HCT116 (cell line): ENCODE measurements around the gene DCAF11. TPM values are rescaled to one million over a fixed set of nuclear protein-coding genes. Genes with fewer than 3 reads are reported as not detected.
A peak's percentile ranks its signal among the peaks of the same experiment; 100 is the strongest.

Experiments
- ATAC-seq: fragments of 200-7000 bp; cut with Tn5 transposase; 2 replicates; pipeline ENCODE4 v1.9.1; 2020; ENCODE audit warnings: mild to moderate bottlenecking, moderate library complexity
- BruUV-seq: library from RNA; stranded (reverse); fragments of 400-500 nt; replicated peaks from 2 replicates; lab custom pipeline; 2021; lab: Mats Ljungman, UMichigan
- CTCF ChIA-PET: fragments of 300-600 bp; sonication (Branson Sonifier 250); formaldehyde crosslinking; loops from one replicate; lab custom pipeline; 2021; ENCODE audit warnings: antibody characterized with exemption; lab: Charles Lee
- POLR2A ChIA-PET: fragments of 300-600, 350-600 bp; sonication (Branson Sonifier 250); formaldehyde crosslinking; loops from one replicate; lab custom pipeline; 2021; ENCODE audit warnings: antibody characterized with exemption; lab: Charles Lee
- RAD21 ChIA-PET, 2 experiments: fragments of 300-600 bp; sonication (Branson Sonifier 250); formaldehyde crosslinking; loops; one replicate each; lab custom pipeline; 2023; ENCODE audit warnings: low total read pairs in 2 of 2; ENCODE audit not compliant: uncharacterized antibody in 2 of 2, unreplicated experiment in 2 of 2, low non-redundant PET in 1 of 2; lab: Charles Lee
- DNase-seq: peaks from one replicate; pipeline ENCODE4 v3.0.0-alpha.2; 2010; ENCODE audit warnings: low read depth, low spot score
- H2AFZ ChIP-seq: fragments of 200-600 bp; shearing (Covaris generic), sonication (generic); 2 replicates; pipeline ENCODE4 v1.6.1; 2017; ENCODE audit warnings: low read depth, mixed run types, mixed read lengths, antibody characterized with exemption, low read length; ENCODE audit not compliant: poor library complexity, severe bottlenecking
- H3K27ac ChIP-seq: 2 replicates; pipeline ENCODE4 v1.5.1; 2012; ENCODE audit warnings: low read depth, low read length
- H3K27me3 ChIP-seq: fragments of 200-600 bp; sonication (generic); 2 replicates; pipeline ENCODE4 v1.6.1; 2016; ENCODE audit warnings: mixed run types, low read length, mixed read lengths; ENCODE audit not compliant: insufficient read depth
- H3K36me3 ChIP-seq, 2 experiments: fragments of 200-500 bp in 1 of 2; fragments of 200-600 bp in 1 of 2; sonication (Bioruptor generic) in 1 of 2; sonication (generic) in 1 of 2; 2 replicates each; pipeline versions ENCODE4 v1.5.1 to v1.6.1; 2014 to 2016; ENCODE audit warnings: low read length in 2 of 2, inconsistent platforms in 1 of 2, mixed read lengths in 1 of 2, mixed run types in 1 of 2; ENCODE audit not compliant: insufficient read depth in 2 of 2, control insufficient read depth in 1 of 2
- H3K4me1 ChIP-seq, 2 experiments: fragments of 200-600 bp in 1 of 2; sonication (generic) in 1 of 2; 2 replicates each; pipeline versions ENCODE4 v1.5.1 to v1.6.1; 2012 to 2017; ENCODE audit warnings: low read length in 2 of 2, inconsistent platforms in 1 of 2, mild to moderate bottlenecking in 1 of 2, mixed read lengths in 1 of 2, mixed run types in 1 of 2, moderate library complexity in 1 of 2; ENCODE audit not compliant: insufficient read depth in 2 of 2, control insufficient read depth in 1 of 2
- H3K4me2 ChIP-seq: fragments of 200-600 bp; sonication (generic); 2 replicates; pipeline ENCODE4 v1.6.1; 2017; ENCODE audit warnings: mixed run types, low read length, mixed read lengths
- H3K4me3 ChIP-seq, 2 experiments: fragments of 200-600 bp in 1 of 2; sonication (generic) in 1 of 2; replicated peaks in 1 of 2; 2 replicates each; pipeline ENCODE4 v1.5.1; 2011 to 2016; ENCODE audit warnings: low read length in 2 of 2, control low read depth in 1 of 2, low read depth in 1 of 2, mild to moderate bottlenecking in 1 of 2, mixed read lengths in 1 of 2, mixed run types in 1 of 2
- H3K79me2 ChIP-seq: fragments of 200-600 bp; sonication (generic); 2 replicates; pipeline ENCODE4 v1.6.1; 2017; ENCODE audit warnings: mild to moderate bottlenecking, mixed run types, low read length, moderate library complexity, mixed read lengths; ENCODE audit not compliant: insufficient read depth
- H3K9ac ChIP-seq: fragments of 200-600 bp; sonication (generic); 2 replicates; pipeline ENCODE4 v1.6.1; 2016; ENCODE audit warnings: low read length, mixed read lengths
- H3K9me2 ChIP-seq: fragments of 200-600 bp; sonication (generic), shearing (Covaris generic); 2 replicates; pipeline ENCODE4 v1.6.1; 2017; ENCODE audit warnings: mixed run types, mild to moderate bottlenecking, moderate library complexity; ENCODE audit not compliant: insufficient read depth
- H3K9me3 ChIP-seq, 2 experiments: fragments of 200-500 bp in 1 of 2; fragments of 200-600 bp in 1 of 2; sonication (Bioruptor generic) in 1 of 2; sonication (generic) in 1 of 2; 2 replicates each; pipeline ENCODE4 v1.6.1; 2014 to 2017; ENCODE audit warnings: low read length in 2 of 2, mixed read lengths in 2 of 2, inconsistent platforms in 1 of 2, low read depth in 1 of 2, mild to moderate bottlenecking in 1 of 2, mixed run types in 1 of 2, moderate library complexity in 1 of 2; ENCODE audit not compliant: control insufficient read depth in 1 of 2, insufficient read depth in 1 of 2
- H4K20me1 ChIP-seq: fragments of 200-600 bp; sonication (generic), shearing (Covaris generic); 2 replicates; pipeline ENCODE4 v1.6.1; 2017; ENCODE audit warnings: mixed run types, mild to moderate bottlenecking, moderate library complexity; ENCODE audit not compliant: insufficient read depth
- ATF3 ChIP-seq: IDR thresholded peaks from 2 replicates; pipeline ENCODE4 v1.6.1; 2012
- CEBPB ChIP-seq: IDR thresholded peaks from 2 replicates; pipeline ENCODE4 v1.6.1; 2012; ENCODE audit warnings: low read depth
- EZH2 ChIP-seq: fragments of 200-600 bp; sonication (generic); IDR thresholded peaks from 2 replicates; pipeline ENCODE4 v1.6.1; 2017; ENCODE audit warnings: antibody characterized with exemption, mixed run types
- EZH2phosphoT487 ChIP-seq: fragments of 200-600 bp; IDR thresholded peaks from 2 replicates; pipeline ENCODE4 v1.6.1; 2018; ENCODE audit warnings: antibody characterized with exemption, borderline replicate concordance
- FOSL1 ChIP-seq: IDR thresholded peaks from 2 replicates; pipeline ENCODE4 v1.6.1; 2012; ENCODE audit warnings: low read depth
- JUND ChIP-seq: IDR thresholded peaks from 2 replicates; pipeline ENCODE4 v1.6.1; 2012
- POLR2A ChIP-seq: IDR thresholded peaks from 2 replicates; pipeline ENCODE4 v1.7.0; 2011; ENCODE audit warnings: borderline replicate concordance; ENCODE audit not compliant: insufficient read depth, insufficient read length; ENCODE audit errors: extremely low read depth
- POLR2AphosphoS5 ChIP-seq: IDR thresholded peaks from 2 replicates; pipeline ENCODE4 v1.6.1; 2011; ENCODE audit warnings: mild to moderate bottlenecking, low read depth, low read length, moderate library complexity
- REST ChIP-seq: IDR thresholded peaks from 2 replicates; pipeline ENCODE4 v1.6.1; 2012; ENCODE audit warnings: low read depth
- SP1 ChIP-seq: IDR thresholded peaks from 2 replicates; pipeline ENCODE4 v1.6.1; 2012; ENCODE audit warnings: low read depth
- SRF ChIP-seq: IDR thresholded peaks from 2 replicates; pipeline ENCODE4 v1.6.1; 2012; ENCODE audit warnings: low read depth
- TCF7L2 ChIP-seq: IDR thresholded peaks from 2 replicates; pipeline ENCODE4 v1.7.0; 2011; ENCODE audit warnings: borderline replicate concordance, inconsistent platforms; ENCODE audit not compliant: insufficient read depth, insufficient read length; ENCODE audit errors: extremely low read depth
- intact Hi-C: fragments of 100-400 bp; cut with micrococcal nuclease; formaldehyde crosslinking; loops from 2 replicates; pipeline ENCODE4 v1.10.0; 2022
- total RNA-seq: library from RNA; stranded (reverse); gene quantifications from one replicate; pipeline ENCODE4 v1.2.1, GENCODE V29; 2021; ENCODE audit not compliant: unreplicated experiment

Gene DCAF11
- total RNA-seq, 1 experiment from 2014 or later, result 47.5 TPM

GRCh38 chr14:24093207-24093900, 21.2 kb upstream of the DCAF11 start:
- ATAC-seq (no peak), DNase-seq (no peak)
- Histone ChIP-seq H3K27ac (peak overlapping the region; percentile 43), H3K27me3 (no peaks in the 10 kb centered on the region), H3K36me3 (no peaks in the 10 kb centered on the region), H3K4me1 (peaks cover 15 to 22% of the 10 kb centered on the region in 2 experiments), H3K79me2 (peaks cover 7% of the 10 kb centered on the region; the same call in 1 of the 2 replicates), H3K4me3 (peak overlapping the region; percentile 94 to 96), H3K9me3 (no peaks in the 10 kb centered on the region), H2AFZ (peak overlapping the region; percentile 32), H3K4me2 (peak overlapping the region; percentile 87), H4K20me1 (no peaks in the 10 kb centered on the region), H3K9ac (peak overlapping the region; percentile 84), H3K9me2 (no peaks in the 10 kb centered on the region)
- intact Hi-C loops, result loop anchor here (10.0 kb wide), 1 partner anchor 109 kb away; the partner anchor contains the start of gene DHRS4L2
- BruUV-seq, result TSS peak; percentile 91
- RAD21 ChIA-PET, result interaction anchor here (0.8 to 4.6 kb wide), 5 partner anchors 15 to 36 kb away, joined by 3 to 35 read pairs (median 6); no protein-coding TSS in a partner anchor
- POLR2A ChIA-PET, result interaction anchor here (0.6 to 4.5 kb wide), 27 partner anchors 8 to 998 kb away, joined by 3 to 49 read pairs (median 5); partner anchors contain the start of genes ACIN1, C14orf119, CARMIL3 and CHMP4A
- CTCF ChIA-PET, result interaction anchor here (1.0 to 6.3 kb wide), 8 partner anchors 9 to 504 kb away, joined by 3 to 149 read pairs (median 8); partner anchors contain the start of genes IRF9, RNF31 and TINF2
- no peak for TF ChIP-seq SP1
- TF ChIP-seq EZH2, result no peak

GRCh38 chr14:24093901-24094840, 20.4 kb upstream of the DCAF11 start, which contains the start of gene PCK2:
TSS of gene PCK2 (plus strand) at chr14:24094311. CDS start at chr14:24094406, 95 bp downstream.
- DNase-seq, result peak; percentile 85
- CTCF ChIA-PET, result interaction anchor here (0.8 to 6.3 kb wide), 8 partner anchors 9 to 505 kb away, joined by 3 to 149 read pairs (median 8); partner anchors contain the start of genes IRF9 and RNF31
- TF ChIP-seq SRF (no peak), REST (no peak), POLR2A (peak; percentile 98), CEBPB (no peak; the same call in 1 of the 2 replicates), POLR2AphosphoS5 (peak; percentile 98), EZH2phosphoT487 (no peak), SP1 (peak; percentile 58; the same call in 1 of the 2 replicates), JUND (no peak), TCF7L2 (no peak), ATF3 (no peak), FOSL1 (no peak)

More at GRCh38 chr14:24093901-24094840, 20.4 kb upstream of the DCAF11 start, which contains the start of gene PCK2:
- intact Hi-C loops, result loop anchor here (1.0 to 10.0 kb wide), 2 partner anchors 20 to 109 kb away; partner anchors contain the start of genes DCAF11, DHRS4L2 and NRL
- peak; percentile 91 for ATAC-seq
- ChIA-PET POLR2A (interaction anchor here (0.6 to 4.5 kb wide), 29 partner anchors 9 to 999 kb away, joined by 3 to 49 read pairs (median 5); partner anchors contain the start of genes ACIN1, C14orf119, CARMIL3 and CHMP4A), RAD21 (interaction anchor here (0.9 to 4.6 kb wide), 4 partner anchors 14 to 36 kb away, joined by 6 to 35 read pairs (median 7); no protein-coding TSS in a partner anchor)
- peak within 1 kb of the TSS; percentile 84 for H3K9ac ChIP-seq
- H3K79me2 ChIP-seq, result peaks cover 7% of the 10 kb centered on the region; the same call in 1 of the 2 replicates
- no peaks in the 10 kb centered on the region for H4K20me1 ChIP-seq
- peak within 1 kb of the TSS; percentile 32 for H2AFZ ChIP-seq
- H3K4me2 ChIP-seq, result peak within 1 kb of the TSS; percentile 87
- peak within 1 kb of the TSS; percentile 87 for H3K27ac ChIP-seq
- no peaks in the 10 kb centered on the region for H3K27me3 ChIP-seq
- H3K9me3 ChIP-seq, result no peaks in the 10 kb centered on the region
- no peaks in the 10 kb centered on the region for H3K36me3 ChIP-seq
- peaks cover 15 to 22% of the 10 kb centered on the region in 2 experiments for H3K4me1 ChIP-seq
- no peaks in the 10 kb centered on the region for H3K9me2 ChIP-seq
- BruUV-seq, result TSS peak; percentile 63
- peak within 1 kb of the TSS; percentile 94 to 96 for H3K4me3 ChIP-seq
